Brain microvascular endothelial cell (primary cell): ENCODE measurements around the gene CPEB4.

Experiments
- DNase-seq: peaks from one replicate; pipeline ENCODE4 v3.0.0-alpha.2; 2020
- H3K27ac ChIP-seq: fragments of 250-450 bp; sonication (Bioruptor Pico); 2 replicates; pipeline ENCODE4 v1.5.1; 2020; ENCODE audit warnings: mild to moderate bottlenecking, moderate library complexity
- H3K27me3 ChIP-seq: fragments of 250-450 bp; sonication (Bioruptor Pico); replicated peaks from 2 replicates; pipeline ENCODE4 v1.5.1; 2020; ENCODE audit warnings: mild to moderate bottlenecking
- H3K36me3 ChIP-seq: fragments of 250-450 bp; sonication (Bioruptor Pico); replicated peaks from 2 replicates; pipeline ENCODE4 v1.5.1; 2020; ENCODE audit warnings: mild to moderate bottlenecking
- H3K4me3 ChIP-seq: 2 replicates; pipeline ENCODE4 v1.5.1; 2011; ENCODE audit warnings: low read depth, mild to moderate bottlenecking, control low read depth, low read length, moderate library complexity
- in situ Hi-C: cut with HindIII; loops from 2 replicates; pipeline ENCODE4 v1.10.0; 2017; ENCODE audit warnings: low sequenced_read_pairs, low pct_ligation_motif_present
- TF ChIP-seq, protein P1 (sequence below): IDR thresholded peaks from 2 replicates; pipeline ENCODE4 v1.5.1; 2011; ENCODE audit warnings: low read depth, mild to moderate bottlenecking, moderate library complexity, low read length, control low read depth, inconsistent platforms; ENCODE audit errors: missing control alignments

Gene CPEB4

DNA sequence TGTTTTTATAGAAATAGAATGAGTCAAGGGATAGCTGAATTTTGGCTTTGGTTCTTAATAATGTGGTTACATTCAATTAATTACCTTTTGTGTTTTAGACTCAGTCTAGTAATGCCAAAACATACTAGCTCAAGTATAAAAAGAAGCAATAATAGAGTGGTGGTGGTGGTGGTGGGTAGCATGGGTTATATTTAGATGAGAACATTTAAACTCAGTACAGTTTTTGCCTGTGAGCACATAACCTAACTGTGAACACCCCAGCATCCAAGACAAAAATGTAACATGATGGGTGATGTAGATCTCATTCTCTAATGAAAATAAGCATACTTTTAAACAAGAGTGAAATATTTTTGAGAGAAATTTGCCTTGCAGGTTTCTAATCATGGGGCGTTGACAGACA, 14.2 kb downstream of the CPEB4 start:
- Histone ChIP-seq H3K4me3 (no peak overlapping the region), H3K27ac (no peak overlapping the region), H3K27me3 (no peaks in the 10 kb centered on the region), H3K36me3 (no peaks in the 10 kb centered on the region)
- in situ Hi-C loops, result no loop called here
- no peak for DNase-seq
- TF ChIP-seq, protein P1, sequence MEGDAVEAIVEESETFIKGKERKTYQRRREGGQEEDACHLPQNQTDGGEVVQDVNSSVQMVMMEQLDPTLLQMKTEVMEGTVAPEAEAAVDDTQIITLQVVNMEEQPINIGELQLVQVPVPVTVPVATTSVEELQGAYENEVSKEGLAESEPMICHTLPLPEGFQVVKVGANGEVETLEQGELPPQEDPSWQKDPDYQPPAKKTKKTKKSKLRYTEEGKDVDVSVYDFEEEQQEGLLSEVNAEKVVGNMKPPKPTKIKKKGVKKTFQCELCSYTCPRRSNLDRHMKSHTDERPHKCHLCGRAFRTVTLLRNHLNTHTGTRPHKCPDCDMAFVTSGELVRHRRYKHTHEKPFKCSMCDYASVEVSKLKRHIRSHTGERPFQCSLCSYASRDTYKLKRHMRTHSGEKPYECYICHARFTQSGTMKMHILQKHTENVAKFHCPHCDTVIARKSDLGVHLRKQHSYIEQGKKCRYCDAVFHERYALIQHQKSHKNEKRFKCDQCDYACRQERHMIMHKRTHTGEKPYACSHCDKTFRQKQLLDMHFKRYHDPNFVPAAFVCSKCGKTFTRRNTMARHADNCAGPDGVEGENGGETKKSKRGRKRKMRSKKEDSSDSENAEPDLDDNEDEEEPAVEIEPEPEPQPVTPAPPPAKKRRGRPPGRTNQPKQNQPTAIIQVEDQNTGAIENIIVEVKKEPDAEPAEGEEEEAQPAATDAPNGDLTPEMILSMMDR, result no peak

DNA sequence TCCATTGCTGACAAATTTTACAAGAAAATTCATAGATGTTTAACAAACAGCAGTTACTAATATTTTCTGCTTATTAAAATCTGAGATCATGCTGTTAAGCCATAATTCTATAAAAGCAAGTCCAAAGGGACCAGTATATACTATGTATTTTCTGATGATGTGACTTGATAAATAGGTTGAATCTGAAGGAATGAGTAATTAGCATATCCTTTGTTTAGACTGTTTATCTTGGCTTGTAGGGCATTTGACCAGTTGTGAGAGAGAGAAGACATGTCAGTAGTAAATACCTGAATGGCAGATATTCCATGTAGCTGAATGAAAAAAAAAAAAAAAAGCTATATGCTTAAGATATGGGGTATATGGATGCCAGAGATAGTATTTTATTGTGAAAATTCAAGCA, 14.6 kb downstream of the CPEB4 start:
- H3K4me3 ChIP-seq, result no peak overlapping the region
- in situ Hi-C loops, result no loop called here
- no peak for DNase-seq
- TF ChIP-seq, protein P1, result no peak
- no peaks in the 10 kb centered on the region for H3K36me3 ChIP-seq
- no peak overlapping the region for H3K27ac ChIP-seq
- H3K27me3 ChIP-seq, result no peaks in the 10 kb centered on the region

DNA sequence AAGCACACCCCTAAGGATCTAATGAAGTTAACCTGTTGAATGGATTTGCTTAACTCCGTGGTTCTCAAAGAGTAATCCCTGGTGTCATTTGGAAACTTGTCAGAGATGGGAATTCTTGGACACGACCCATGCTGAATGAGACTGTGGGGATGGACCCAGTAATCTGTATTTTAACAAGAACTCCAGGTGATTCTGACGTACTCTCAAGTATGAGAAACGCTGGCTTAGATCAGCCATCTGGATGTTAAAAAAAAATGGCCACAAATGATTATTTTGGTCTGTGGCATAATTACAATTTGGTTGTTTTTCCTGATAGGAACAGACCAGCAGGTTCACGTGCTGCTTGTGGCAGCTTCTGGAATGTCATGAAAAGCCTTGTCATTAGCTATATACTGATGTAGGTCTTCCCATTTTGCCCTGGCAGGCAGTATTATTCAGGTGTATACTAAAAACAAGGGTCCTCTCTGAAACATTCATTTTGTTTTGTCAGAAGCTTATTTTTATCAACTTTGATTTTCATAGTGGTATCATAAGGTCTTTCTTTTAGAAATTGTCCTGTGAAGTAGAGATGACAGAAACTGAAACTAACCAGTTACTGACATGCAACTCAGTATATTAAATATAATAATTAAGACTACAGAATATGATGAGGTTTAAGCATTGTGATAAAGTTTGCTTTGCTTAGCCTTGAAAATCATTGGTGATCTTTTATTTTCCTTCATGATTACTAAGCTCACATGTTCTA, 15.4 kb downstream of the CPEB4 start:
- TF ChIP-seq, protein P1, result no peak
- no peaks in the 10 kb centered on the region for H3K36me3 ChIP-seq
- H3K27me3 ChIP-seq, result no peaks in the 10 kb centered on the region
- no peak for DNase-seq
- H3K27ac ChIP-seq, result no peak overlapping the region
- in situ Hi-C loops, result no loop called here
- no peak overlapping the region for H3K4me3 ChIP-seq

DNA sequence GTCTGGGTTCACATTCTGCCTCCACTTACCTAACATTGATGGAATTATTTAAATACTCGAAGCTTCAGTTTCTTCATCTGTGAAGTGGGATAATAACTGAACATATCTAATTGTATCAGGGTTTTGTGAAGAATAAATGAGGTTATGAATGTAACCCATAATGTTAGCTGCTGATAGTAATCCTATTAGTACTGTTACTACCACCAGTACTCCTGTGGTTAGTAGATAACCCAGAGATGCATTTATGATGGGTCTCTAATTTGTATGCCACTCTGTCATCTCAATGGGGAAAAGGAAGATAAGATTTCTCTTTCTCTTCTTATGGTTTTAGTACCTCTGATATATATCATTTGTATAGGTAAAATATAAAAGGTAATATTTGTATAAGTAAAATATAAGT, 16.0 kb downstream of the CPEB4 start:
- in situ Hi-C loops, result no loop called here
- no peak overlapping the region for H3K27ac ChIP-seq
- DNase-seq, result no peak
- H3K36me3 ChIP-seq, result no peaks in the 10 kb centered on the region
- H3K4me3 ChIP-seq, result no peak overlapping the region
- H3K27me3 ChIP-seq, result no peaks in the 10 kb centered on the region
- TF ChIP-seq, protein P1, result no peak

DNA sequence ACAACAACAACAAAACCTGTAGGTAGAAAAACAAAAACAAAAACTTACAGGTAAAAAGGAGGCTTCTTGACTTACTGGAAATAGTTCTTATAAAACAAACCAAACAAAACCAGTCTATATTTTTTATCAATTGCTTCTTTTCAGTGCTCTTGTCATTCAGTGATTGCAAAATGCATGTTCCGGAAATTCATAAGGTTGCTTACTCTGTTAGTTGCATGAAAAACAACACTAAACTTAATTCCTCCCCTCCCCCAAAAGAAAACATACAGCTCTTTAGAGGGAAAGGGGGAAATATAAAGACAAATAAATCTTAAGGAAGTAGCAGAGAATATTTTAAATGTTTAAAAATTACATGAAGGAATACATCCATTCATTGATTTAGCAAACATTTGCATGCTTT, 19.1 kb downstream of the CPEB4 start:
- in situ Hi-C loops, result no loop called here
- TF ChIP-seq, protein P1, result no peak
- Histone ChIP-seq H3K36me3 (peaks cover 2% of the 10 kb centered on the region), H3K4me3 (no peak overlapping the region), H3K27ac (no peak overlapping the region), H3K27me3 (no peaks in the 10 kb centered on the region)
- no peak for DNase-seq
